ENCODE data around the gene MYO16.

GRCh38 chr13:109166804-109167203 lies 537.4 kb downstream of the MYO16 start:
- TF ChIP-seq CTCF (IDR thresholded peaks at IDR 0.05) = no peak
- TF ChIP-seq POLR2A (IDR thresholded peaks at IDR 0.05) = no peak
- no peak for TF ChIP-seq POLR2AphosphoS5 (IDR thresholded peaks at IDR 0.05)
- no peak for TF ChIP-seq EP300 (IDR thresholded peaks at IDR 0.05)

Data from gastroesophageal sphincter (tissue), 3 donors.